OCI-LY3 (cell line): ENCODE data around the gene ENAM.

Experiments used
- EZH2phosphoT487 ChIP-seq: fragments of 200-600 bp; shearing (Covaris generic); IDR thresholded peaks from 2 replicates; pipeline ENCODE4 v1.6.1; 2018; ENCODE audit warnings: antibody characterized with exemption, mixed run types, low read depth
- TF ChIP-seq, protein P1 (sequence below): fragments of 200-600, 300-600 bp; sonication (generic); IDR thresholded peaks from 2 replicates; pipeline ENCODE4 v1.5.1; 2014; ENCODE audit warnings: antibody characterized with exemption, low read length, low read depth

DNA sequence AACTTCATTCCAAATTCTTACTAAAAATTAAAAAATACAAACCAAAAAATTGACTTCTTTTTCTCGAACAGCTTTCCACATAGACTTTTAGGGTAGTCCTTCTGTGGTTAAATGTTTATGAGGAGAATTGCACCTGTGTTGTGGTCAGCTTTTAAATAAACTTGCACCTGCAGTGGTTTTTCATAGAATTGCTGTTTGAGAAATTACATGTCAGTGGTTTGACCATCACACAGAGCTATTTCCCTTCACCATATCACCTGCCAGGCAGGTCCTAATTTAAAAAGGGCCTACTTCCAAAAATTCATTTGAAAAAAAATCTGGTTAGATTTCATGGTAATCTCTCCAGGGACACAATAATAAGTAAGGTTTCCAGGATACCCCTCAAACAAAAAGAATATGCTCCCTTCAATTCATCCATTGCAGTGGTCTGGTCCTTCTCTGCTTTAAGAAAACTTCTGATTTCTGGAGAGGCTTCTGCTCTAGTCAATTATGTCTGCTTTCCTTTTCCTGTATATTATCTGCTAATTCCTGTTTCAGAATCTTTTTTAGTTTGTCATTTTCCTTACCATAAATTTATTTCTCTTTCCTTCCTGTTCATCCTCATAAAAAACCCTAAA is 49.9 kb downstream of the ENAM start:
- no peak for TF ChIP-seq EZH2phosphoT487
- TF ChIP-seq, protein P1, sequence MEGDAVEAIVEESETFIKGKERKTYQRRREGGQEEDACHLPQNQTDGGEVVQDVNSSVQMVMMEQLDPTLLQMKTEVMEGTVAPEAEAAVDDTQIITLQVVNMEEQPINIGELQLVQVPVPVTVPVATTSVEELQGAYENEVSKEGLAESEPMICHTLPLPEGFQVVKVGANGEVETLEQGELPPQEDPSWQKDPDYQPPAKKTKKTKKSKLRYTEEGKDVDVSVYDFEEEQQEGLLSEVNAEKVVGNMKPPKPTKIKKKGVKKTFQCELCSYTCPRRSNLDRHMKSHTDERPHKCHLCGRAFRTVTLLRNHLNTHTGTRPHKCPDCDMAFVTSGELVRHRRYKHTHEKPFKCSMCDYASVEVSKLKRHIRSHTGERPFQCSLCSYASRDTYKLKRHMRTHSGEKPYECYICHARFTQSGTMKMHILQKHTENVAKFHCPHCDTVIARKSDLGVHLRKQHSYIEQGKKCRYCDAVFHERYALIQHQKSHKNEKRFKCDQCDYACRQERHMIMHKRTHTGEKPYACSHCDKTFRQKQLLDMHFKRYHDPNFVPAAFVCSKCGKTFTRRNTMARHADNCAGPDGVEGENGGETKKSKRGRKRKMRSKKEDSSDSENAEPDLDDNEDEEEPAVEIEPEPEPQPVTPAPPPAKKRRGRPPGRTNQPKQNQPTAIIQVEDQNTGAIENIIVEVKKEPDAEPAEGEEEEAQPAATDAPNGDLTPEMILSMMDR: no peak
